Posterior cingulate gyrus (tissue), 11 donors: Measurements from ENCODE around the gene MYCN.
A peak's percentile ranks its signal among the peaks of the same experiment; 100 is the strongest.
"Not testable (repeated sequence)": the region's sequence is repeated elsewhere in the genome, so short reads cannot be mapped to it uniquely, and the experiment has no call there.

Experiments
- DNase-seq, 10 donors: peaks; one replicate each; pipeline versions ENCODE4 v3.0.0 to v3.0.0-alpha.2; 2020 to 2021; ENCODE audit warnings: mixed read lengths in 3 of 10
- intact Hi-C: fragments of 100-400 bp; cut with DNase I; formaldehyde crosslinking; loops from one replicate; pipeline ENCODE4 v1.15.1; 2023

The MYCN gene

GRCh38 chr2:15941871-15942710 lies 1.7 kb downstream of the MYCN start:
- intact Hi-C loops, result loop anchor here (1.0 to 5.0 kb wide), 3 partner anchors 95 to 275 kb away; no protein-coding TSS in a partner anchor
- DNase-seq, result peak in 7 of 10 donors; percentile 18 to 91 (median 35)

GRCh38 chr2:15942711-15943345 lies 2.5 kb downstream of the MYCN start:
- peak in 2 of 10 donors; percentile 4 to 18 for DNase-seq

GRCh38 chr2:15943378-15944280 lies 3.3 kb downstream of the MYCN start:
- intact Hi-C loops, result loop anchor here (1.0 to 5.0 kb wide), 3 partner anchors 41 to 274 kb away; no protein-coding TSS in a partner anchor
- peak; percentile 59 to 96 (median 76) for DNase-seq

More at GRCh38 chr2:15942711-15943345, 2.5 kb downstream of the MYCN start:
- intact Hi-C loops, result loop anchor here (1.0 to 5.0 kb wide), 3 partner anchors 94 to 274 kb away; no protein-coding TSS in a partner anchor

GRCh38 chr2:15944325-15945017 lies 4.1 kb downstream of the MYCN start:
- intact Hi-C loops, result loop anchor here (1.0 to 5.0 kb wide), 3 partner anchors 40 to 273 kb away; no protein-coding TSS in a partner anchor
- no peak for DNase-seq

- no peak for DNase-seq
These were observed 5.8 kb downstream of the MYCN start for GRCh38 chr2:15945909-15946705.

GRCh38 chr2:15946983-15947382 lies 6.6 kb downstream of the MYCN start:
- DNase-seq, result no peak
- intact Hi-C loops, result no loop called here

More at GRCh38 chr2:15945909-15946705, 5.8 kb downstream of the MYCN start:
- intact Hi-C loops, result no loop called here

GRCh38 chr2:15947431-15947830 lies 7.1 kb downstream of the MYCN start:
- intact Hi-C loops, result no loop called here
- DNase-seq, result no peak

- intact Hi-C loops, result no loop called here
- no peak for DNase-seq
These were observed 8.3 kb downstream of the MYCN start for GRCh38 chr2:15948704-15948957.

- no peak for DNase-seq
- intact Hi-C loops, result no loop called here
These were observed 8.8 kb downstream of the MYCN start for GRCh38 chr2:15949126-15949525.

- intact Hi-C loops, result no loop called here
- DNase-seq, result no peak
These were observed 9.2 kb downstream of the MYCN start for GRCh38 chr2:15949551-15949950.

- DNase-seq, result peak in 1 of 10 donors; percentile 50
These were observed 10.0 kb downstream of the MYCN start for GRCh38 chr2:15950088-15950952.

GRCh38 chr2:15951936-15952335 lies 11.6 kb downstream of the MYCN start:
- intact Hi-C loops, DNase-seq: not testable (repeated sequence)

More at GRCh38 chr2:15950088-15950952, 10.0 kb downstream of the MYCN start:
- intact Hi-C loops, result no loop called here

GRCh38 chr2:15952451-15953146 lies 12.2 kb downstream of the MYCN start:
- intact Hi-C loops, result no loop called here
- no peak for DNase-seq

GRCh38 chr2:15953147-15953630 lies 12.8 kb downstream of the MYCN start:
- intact Hi-C loops, result no loop called here
- DNase-seq, result no peak

- DNase-seq, result no peak
- intact Hi-C loops, result no loop called here
These were observed 13.7 kb downstream of the MYCN start for GRCh38 chr2:15953891-15954680.

GRCh38 chr2:15954761-15955160 lies 14.4 kb downstream of the MYCN start:
- intact Hi-C loops, result no loop called here

More at GRCh38 chr2:15954761-15955160, 14.4 kb downstream of the MYCN start:
- DNase-seq, result no peak
